ENCODE data around the gene USP37. TPM values are rescaled to one million over a fixed set of nuclear protein-coding genes. Genes with fewer than 3 reads are reported as not detected.

The USP37 gene
- total RNA-seq, 1 donor from 2014 or later: 9.4 TPM

- no peak for DNase-seq (ENCODE audit: low read depth)
- no peaks in the 10 kb centered on the region for H3K27me3 ChIP-seq (ENCODE audit: control insufficient read depth, insufficient read depth, low read length)
- no peaks in the 10 kb centered on the region for H3K36me3 ChIP-seq (ENCODE audit: control insufficient read depth, insufficient read depth, low read length)
- TF ChIP-seq CTCF (IDR thresholded peaks at IDR 0.05; ENCODE audit: insufficient read depth, low read length, poor library complexity, severe bottlenecking): no peak
- no peak overlapping the region for H3K4me3 ChIP-seq (ENCODE audit: low read depth, low read length)
Observed at GRCh38 chr2:218471982-218472381, 96.2 kb downstream of the USP37 start.

GRCh38 chr2:218471036-218471435 lies 97.1 kb downstream of the USP37 start:
- no peak for DNase-seq (ENCODE audit: low read depth)
- Histone ChIP-seq H3K4me3 (ENCODE audit: low read depth, low read length) (no peak overlapping the region), H3K36me3 (ENCODE audit: control insufficient read depth, insufficient read depth, low read length) (no peaks in the 10 kb centered on the region), H3K27me3 (ENCODE audit: control insufficient read depth, insufficient read depth, low read length) (no peaks in the 10 kb centered on the region)
- no peak for TF ChIP-seq CTCF (IDR thresholded peaks at IDR 0.05; ENCODE audit: insufficient read depth, low read length, poor library complexity, severe bottlenecking)

GRCh38 chr2:218470448-218470847 lies 97.7 kb downstream of the USP37 start:
- no peak overlapping the region for H3K4me3 ChIP-seq (ENCODE audit: low read depth, low read length)
- TF ChIP-seq CTCF (IDR thresholded peaks at IDR 0.05; ENCODE audit: insufficient read depth, low read length, poor library complexity, severe bottlenecking): no peak
- no peaks in the 10 kb centered on the region for H3K36me3 ChIP-seq (ENCODE audit: control insufficient read depth, insufficient read depth, low read length)
- DNase-seq (ENCODE audit: low read depth): no peak
- H3K27me3 ChIP-seq (ENCODE audit: control insufficient read depth, insufficient read depth, low read length): no peaks in the 10 kb centered on the region

GRCh38 chr2:218465987-218466633 lies 102.0 kb downstream of the USP37 start:
- Histone ChIP-seq H3K4me3 (ENCODE audit: low read depth, low read length) (no peak overlapping the region), H3K36me3 (ENCODE audit: control insufficient read depth, insufficient read depth, low read length) (no peaks in the 10 kb centered on the region), H3K27me3 (ENCODE audit: control insufficient read depth, insufficient read depth, low read length) (no peaks in the 10 kb centered on the region)
- TF ChIP-seq CTCF (IDR thresholded peaks at IDR 0.05; ENCODE audit: insufficient read depth, low read length, poor library complexity, severe bottlenecking): peak; percentile 29
- DNase-seq (ENCODE audit: low read depth): no peak

GRCh38 chr2:218458598-218458997 lies 109.6 kb downstream of the USP37 start:
- DNase-seq (ENCODE audit: low read depth): no peak
- no peak for TF ChIP-seq CTCF (IDR thresholded peaks at IDR 0.05; ENCODE audit: insufficient read depth, low read length, poor library complexity, severe bottlenecking)
- Histone ChIP-seq H3K27me3 (ENCODE audit: control insufficient read depth, insufficient read depth, low read length) (no peaks in the 10 kb centered on the region), H3K4me3 (ENCODE audit: low read depth, low read length) (no peak overlapping the region), H3K36me3 (ENCODE audit: control insufficient read depth, insufficient read depth, low read length) (no peaks in the 10 kb centered on the region)

- no peak for TF ChIP-seq CTCF (IDR thresholded peaks at IDR 0.05; ENCODE audit: insufficient read depth, low read length, poor library complexity, severe bottlenecking)
- Histone ChIP-seq H3K4me3 (ENCODE audit: low read depth, low read length) (no peak overlapping the region), H3K27me3 (ENCODE audit: control insufficient read depth, insufficient read depth, low read length) (no peaks in the 10 kb centered on the region), H3K36me3 (ENCODE audit: control insufficient read depth, insufficient read depth, low read length) (no peaks in the 10 kb centered on the region)
- no peak for DNase-seq (ENCODE audit: low read depth)
Observed at GRCh38 chr2:218456849-218457248, 111.3 kb downstream of the USP37 start.
